Prostate gland (tissue), 2 donors: ENCODE results near the gene TMEM161B.

Experiments
- POLR2A ChIP-seq: fragments of 450-650 bp; IDR thresholded peaks from one replicate; pipeline ENCODE4 v1.6.1; 2016; ENCODE audit warnings: antibody characterized with exemption, mild to moderate bottlenecking
- POLR2AphosphoS5 ChIP-seq: sonication (generic); formaldehyde crosslinking; IDR thresholded peaks from one replicate; pipeline ENCODE4 v1.6.1; 2017; ENCODE audit warnings: antibody characterized with exemption
- TF ChIP-seq, protein P1 (sequence below), 4 experiments: fragments of 200-600 bp in 2 of 4; fragments of 450-650 bp in 2 of 4; sonication (generic) in 2 of 4; IDR thresholded peaks; 1 replicate in 3 of 4; 2 replicates in 1 of 4; pipeline ENCODE4 v1.5.1; 2016 to 2019; ENCODE audit warnings: antibody characterized with exemption in 4 of 4, mild to moderate bottlenecking in 2 of 4, moderate library complexity in 2 of 4

DNA sequence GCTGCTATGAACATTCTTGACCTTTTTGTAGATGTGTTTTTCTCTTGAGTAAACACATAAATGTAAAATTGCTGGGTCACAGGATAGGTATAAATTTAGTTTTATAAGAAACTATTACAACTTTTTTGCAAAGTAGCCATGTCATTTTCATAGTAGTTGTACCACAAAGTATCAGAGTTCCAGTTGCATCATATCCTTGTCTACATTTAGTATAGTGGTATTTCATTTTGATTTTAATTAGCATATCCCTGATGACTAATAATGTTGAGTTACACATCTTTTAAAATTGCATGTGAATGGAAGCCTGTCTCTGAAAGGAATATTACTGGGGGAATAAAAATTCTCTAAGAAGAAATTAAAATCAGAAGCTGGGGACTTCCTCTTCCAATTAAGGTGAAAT is 85.4 kb downstream of the TMEM161B start:
- TF ChIP-seq, protein P1, sequence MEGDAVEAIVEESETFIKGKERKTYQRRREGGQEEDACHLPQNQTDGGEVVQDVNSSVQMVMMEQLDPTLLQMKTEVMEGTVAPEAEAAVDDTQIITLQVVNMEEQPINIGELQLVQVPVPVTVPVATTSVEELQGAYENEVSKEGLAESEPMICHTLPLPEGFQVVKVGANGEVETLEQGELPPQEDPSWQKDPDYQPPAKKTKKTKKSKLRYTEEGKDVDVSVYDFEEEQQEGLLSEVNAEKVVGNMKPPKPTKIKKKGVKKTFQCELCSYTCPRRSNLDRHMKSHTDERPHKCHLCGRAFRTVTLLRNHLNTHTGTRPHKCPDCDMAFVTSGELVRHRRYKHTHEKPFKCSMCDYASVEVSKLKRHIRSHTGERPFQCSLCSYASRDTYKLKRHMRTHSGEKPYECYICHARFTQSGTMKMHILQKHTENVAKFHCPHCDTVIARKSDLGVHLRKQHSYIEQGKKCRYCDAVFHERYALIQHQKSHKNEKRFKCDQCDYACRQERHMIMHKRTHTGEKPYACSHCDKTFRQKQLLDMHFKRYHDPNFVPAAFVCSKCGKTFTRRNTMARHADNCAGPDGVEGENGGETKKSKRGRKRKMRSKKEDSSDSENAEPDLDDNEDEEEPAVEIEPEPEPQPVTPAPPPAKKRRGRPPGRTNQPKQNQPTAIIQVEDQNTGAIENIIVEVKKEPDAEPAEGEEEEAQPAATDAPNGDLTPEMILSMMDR (IDR thresholded peaks at IDR 0.05): no peak
- TF ChIP-seq POLR2AphosphoS5: no peak
- no peak for TF ChIP-seq POLR2A
